NCI-H1694 treated with DMSO at 0.1 percent for 48 hours (cell line): ENCODE measurements around the gene KCNK4.

Experiments used
- DNase-seq: peaks from one replicate; lab custom pipeline; 2025; lab: John Stamatoyannopoulos, UW

Gene KCNK4

DNA sequence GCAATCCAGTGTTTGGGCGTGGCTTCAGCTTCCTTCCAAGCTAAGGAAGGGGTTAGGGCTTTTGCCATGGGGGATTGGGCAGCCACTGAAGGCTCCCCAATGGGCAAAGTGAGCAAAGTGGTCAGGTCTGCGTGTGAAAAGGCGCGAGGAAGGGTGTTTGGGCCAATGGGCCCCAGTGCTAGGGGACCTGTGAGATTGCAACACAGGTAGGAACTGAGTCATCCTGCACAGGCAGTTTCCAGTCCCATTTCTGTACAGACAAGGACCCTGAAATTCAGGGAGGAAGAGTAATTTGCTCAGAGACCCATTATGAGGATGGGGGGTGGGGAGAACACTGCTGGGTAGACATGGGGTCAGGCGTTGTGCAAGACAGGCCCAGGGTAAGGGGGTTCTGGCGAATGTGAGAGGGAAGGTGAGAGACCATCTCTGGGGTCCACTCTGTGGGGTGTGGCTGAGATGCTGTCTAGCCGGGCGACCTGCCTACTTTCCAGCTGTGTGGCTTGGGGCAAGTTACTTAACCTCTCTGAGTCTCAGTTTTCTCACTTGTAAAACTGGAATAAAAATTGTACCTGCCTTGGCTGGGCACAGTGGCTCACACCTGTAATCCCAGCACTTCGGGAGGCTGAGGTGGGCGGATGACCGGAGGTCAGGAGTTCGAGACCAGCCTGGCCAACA is 56.2 kb downstream of the KCNK4 start:
- DNase-seq = no peak

GRCh38 chr11:64348383-64349024 is 57.4 kb downstream of the KCNK4 start:
- no peak for DNase-seq

DNA sequence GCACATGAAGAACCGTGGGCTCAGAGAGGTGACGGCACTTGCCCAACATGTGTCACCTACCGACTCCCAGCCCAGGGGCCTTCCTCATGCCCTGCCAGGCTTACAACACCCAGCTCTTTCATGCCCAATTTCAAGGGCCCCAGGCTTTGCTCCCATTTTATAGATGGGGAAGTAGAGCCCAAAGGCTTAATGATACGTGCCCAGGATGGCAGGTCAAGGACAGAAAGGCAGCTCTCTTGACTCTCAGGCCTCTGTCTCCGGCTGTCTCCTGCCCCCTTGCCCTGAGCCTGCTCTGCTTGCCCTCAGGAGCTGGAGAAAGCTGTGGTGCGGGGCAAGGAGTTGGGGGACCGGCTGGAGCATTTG is 57.9 kb downstream of the KCNK4 start:
- DNase-seq = no peak

DNA sequence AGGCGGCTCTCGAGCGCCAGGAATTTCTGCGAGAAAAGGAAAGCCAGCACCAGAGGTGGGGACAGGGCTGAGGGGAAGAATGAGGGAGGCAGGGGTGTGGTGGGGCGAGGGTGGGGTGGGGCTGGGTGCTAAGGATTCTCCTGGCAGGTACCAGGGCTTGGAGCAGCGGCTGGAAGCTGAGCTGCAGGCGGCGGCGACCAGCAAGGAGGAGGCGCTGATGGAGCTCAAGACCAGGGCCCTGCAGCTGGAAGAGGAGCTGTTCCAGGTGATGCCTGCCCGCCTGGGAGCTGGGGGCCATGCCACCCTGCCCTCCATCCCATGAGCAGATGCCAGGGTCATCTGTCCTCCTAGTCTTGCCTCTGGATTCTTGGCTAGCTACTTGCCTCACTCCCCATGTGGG is 58.3 kb downstream of the KCNK4 start:
- no peak for DNase-seq
